ENCODE measurements around the gene SLCO1A2. TPM values are rescaled to one million over a fixed set of nuclear protein-coding genes. Genes with fewer than 3 reads are reported as not detected.

The SLCO1A2 gene
- total RNA-seq, 1 experiment from 2014 or later: 10.3 TPM

DNA sequence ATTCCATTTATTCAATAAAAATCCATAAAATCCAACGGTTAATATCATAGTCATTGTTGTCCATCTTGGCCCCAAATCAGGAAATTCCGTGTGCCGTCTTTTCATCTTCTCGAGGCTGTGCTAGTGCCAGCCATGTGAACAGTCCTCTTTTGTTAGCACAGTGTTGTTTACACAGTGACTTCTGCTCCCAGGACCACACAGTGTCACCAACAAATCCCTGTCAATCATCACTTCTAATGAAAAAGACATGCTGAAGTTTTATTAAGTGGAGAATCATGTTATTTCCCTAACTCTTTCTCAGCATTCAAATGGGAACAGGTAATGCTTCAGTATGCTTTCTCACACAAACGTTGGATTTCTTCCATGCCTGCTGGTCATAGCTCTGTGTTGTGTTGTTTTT is 1.9 kb upstream of the SLCO1A2 start:
- no peaks in the 10 kb centered on the region for H3K27me3 Mint-ChIP-seq (ENCODE audit: low read depth)
- H2BK120ac ChIP-seq (ENCODE audit: low read depth, low read length, poor library complexity, severe bottlenecking): no peak overlapping the region
- no peak overlapping the region for H2BK12ac ChIP-seq (ENCODE audit: insufficient read length, low read depth, low read length)
- no peak overlapping the region for H3K56ac ChIP-seq (ENCODE audit: insufficient read length, low read depth, low read length)
- no peak overlapping the region for H3K27ac Mint-ChIP-seq
- H2AFZ ChIP-seq (ENCODE audit: low read length): no peak overlapping the region
- H3K4me3 Mint-ChIP-seq: no peak overlapping the region
- no peak overlapping the region for H4K91ac ChIP-seq (ENCODE audit: insufficient read length, low read depth, low read length)
- H3K23ac ChIP-seq (ENCODE audit: insufficient read length, low read depth, low read length): no peak overlapping the region
- no peak overlapping the region for H3K14ac ChIP-seq (ENCODE audit: insufficient read depth, low read length)
- H3K23me2 ChIP-seq (ENCODE audit: insufficient read length, low read depth, low read length, poor library complexity, severe bottlenecking): no peaks in the 10 kb centered on the region
- H3K36me3 Mint-ChIP-seq (ENCODE audit: insufficient read depth in 1 of 3, low read depth in 3 of 3): peaks cover 11 to 13% (median 12%) of the 10 kb centered on the region in 3 experiments
- H3T11ph ChIP-seq (ENCODE audit: low read length): no peak overlapping the region
- no peak overlapping the region for H2BK15ac ChIP-seq (ENCODE audit: low read depth, low read length)
- WGBS (ENCODE audit: extremely low coverage, insufficient read length, low lambda C conversion rate): 100% methylated on average over 1 of the region's 5 CpGs
- H3K27ac ChIP-seq (ENCODE audit: insufficient read length, low read depth, low read length): no peak overlapping the region
- TF ChIP-seq, protein P1, sequence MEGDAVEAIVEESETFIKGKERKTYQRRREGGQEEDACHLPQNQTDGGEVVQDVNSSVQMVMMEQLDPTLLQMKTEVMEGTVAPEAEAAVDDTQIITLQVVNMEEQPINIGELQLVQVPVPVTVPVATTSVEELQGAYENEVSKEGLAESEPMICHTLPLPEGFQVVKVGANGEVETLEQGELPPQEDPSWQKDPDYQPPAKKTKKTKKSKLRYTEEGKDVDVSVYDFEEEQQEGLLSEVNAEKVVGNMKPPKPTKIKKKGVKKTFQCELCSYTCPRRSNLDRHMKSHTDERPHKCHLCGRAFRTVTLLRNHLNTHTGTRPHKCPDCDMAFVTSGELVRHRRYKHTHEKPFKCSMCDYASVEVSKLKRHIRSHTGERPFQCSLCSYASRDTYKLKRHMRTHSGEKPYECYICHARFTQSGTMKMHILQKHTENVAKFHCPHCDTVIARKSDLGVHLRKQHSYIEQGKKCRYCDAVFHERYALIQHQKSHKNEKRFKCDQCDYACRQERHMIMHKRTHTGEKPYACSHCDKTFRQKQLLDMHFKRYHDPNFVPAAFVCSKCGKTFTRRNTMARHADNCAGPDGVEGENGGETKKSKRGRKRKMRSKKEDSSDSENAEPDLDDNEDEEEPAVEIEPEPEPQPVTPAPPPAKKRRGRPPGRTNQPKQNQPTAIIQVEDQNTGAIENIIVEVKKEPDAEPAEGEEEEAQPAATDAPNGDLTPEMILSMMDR (conservative IDR thresholded peaks at IDR 0.05): no peak
- H4K8ac ChIP-seq (replicated peaks; ENCODE audit: insufficient read length, low read depth, low read length): no peak overlapping the region
- no peaks in the 10 kb centered on the region for H3K27me3 ChIP-seq (ENCODE audit: insufficient read depth, low read length)
- no peak overlapping the region for H2BK5ac ChIP-seq (ENCODE audit: insufficient read length, low read length)
- H2BK20ac ChIP-seq (ENCODE audit: low read depth, low read length, poor library complexity, severe bottlenecking): no peak overlapping the region
- H3K9me3 ChIP-seq (ENCODE audit: control insufficient read depth, low read depth, low read length): no peaks in the 10 kb centered on the region
- no peak overlapping the region for H3K4ac ChIP-seq (ENCODE audit: low read depth, low read length)
- H3K18ac ChIP-seq (ENCODE audit: insufficient read length, low read depth, low read length): no peak overlapping the region
- H3K9me3 Mint-ChIP-seq: peaks cover 7 to 17% of the 10 kb centered on the region in 2 experiments
- peaks cover 9% of the 10 kb centered on the region in 2 experiments for H3K4me1 Mint-ChIP-seq
- no peak overlapping the region for H3K4me2 ChIP-seq (ENCODE audit: insufficient read depth, insufficient read length, low read length)
- H3K9ac ChIP-seq (ENCODE audit: extremely low read depth, insufficient read length, low read length): no peak overlapping the region
- no peaks in the 10 kb centered on the region for H4K20me1 ChIP-seq (ENCODE audit: control insufficient read depth, insufficient read depth, insufficient read length)
- no peak overlapping the region for H4K5ac ChIP-seq (ENCODE audit: insufficient read length, low read depth, low read length)
- no peak for DNase-seq
- H2AK5ac ChIP-seq (ENCODE audit: insufficient read length, low read length): no peak overlapping the region
- peaks cover 3% of the 10 kb centered on the region; the same call in 1 of the 2 replicates for H3K4me1 ChIP-seq (ENCODE audit: insufficient read depth, low read length)
- no peaks in the 10 kb centered on the region for H3K79me2 ChIP-seq (ENCODE audit: insufficient read depth, low read length)
- H3K79me1 ChIP-seq (ENCODE audit: insufficient read depth, low read depth, low read length, poor library complexity, severe bottlenecking): no peaks in the 10 kb centered on the region

All from H9 (cell line).